ENCODE results near the gene CDC23. TPM values are rescaled to one million over a fixed set of nuclear protein-coding genes. Genes with fewer than 3 reads are reported as not detected.
A peak's percentile ranks its signal among the peaks of the same experiment; 100 is the strongest.

The CDC23 gene
- total RNA-seq, 1 experiment from 2014 or later, result 40.0 TPM

GRCh38 chr5:138186002-138186447 is 27.1 kb downstream of the CDC23 start:
- Histone ChIP-seq H3K9me3 (ENCODE audit: control insufficient read depth in 1 of 2, insufficient read depth in 1 of 2, low read depth in 1 of 2, low read length in 2 of 2) (no peaks in the 10 kb centered on the region), H3K27ac (ENCODE audit: low read depth, low read length) (no peak overlapping the region), H2AFZ (ENCODE audit: low read depth, low read length, poor library complexity, severe bottlenecking) (no peak overlapping the region), H3K9ac (ENCODE audit: low read length) (no peak overlapping the region), H3K27me3 (ENCODE audit: insufficient read depth, low read length) (no peaks in the 10 kb centered on the region), H3K4me2 (ENCODE audit: low read length) (no peak overlapping the region), H3K36me3 (ENCODE audit: control insufficient read depth in 1 of 2, insufficient read depth in 2 of 2, low read length in 2 of 2) (peaks cover 80 to 85% of the 10 kb centered on the region in 2 experiments), H3K79me2 (ENCODE audit: insufficient read depth, low read length) (peaks cover 7% of the 10 kb centered on the region), H4K20me1 (ENCODE audit: insufficient read depth) (no peaks in the 10 kb centered on the region), H3K9me2 (ENCODE audit: insufficient read depth) (no peaks in the 10 kb centered on the region), H3K4me3 (replicated peaks in 1 of 2; ENCODE audit: low read depth in 1 of 2, low read length in 2 of 2) (no peak overlapping the region), H3K4me1 (ENCODE audit: control insufficient read depth in 1 of 2, insufficient read depth in 2 of 2, low read length in 2 of 2) (no peaks in the 10 kb centered on the region)
- ChIA-PET CTCF (interaction anchor here (1.4 kb wide), 1 partner anchor 97 kb away, joined by 3 read pairs; no protein-coding TSS in a partner anchor), RAD21 (ENCODE audit: low non-redundant PET in 1 of 2, low total read pairs in 2 of 2, uncharacterized antibody in 2 of 2, unreplicated experiment in 2 of 2) (no interaction called here), POLR2A (no interaction called here)
- ATAC-seq (no peak), DNase-seq (ENCODE audit: low read depth, low spot score) (no peak)
- TF ChIP-seq YY1 (IDR thresholded peaks at IDR 0.05; ENCODE audit: extremely low read depth, insufficient replicate concordance, low read depth, low read length) (no peak), ZFX (IDR thresholded peaks at IDR 0.05) (no peak), SP1 (IDR thresholded peaks at IDR 0.05; ENCODE audit: low read depth) (no peak), EZH2phosphoT487 (IDR thresholded peaks at IDR 0.05; ENCODE audit: borderline replicate concordance) (no peak), ELF1 (IDR thresholded peaks at IDR 0.05; ENCODE audit: borderline replicate concordance, low read depth) (no peak), SIN3A (IDR thresholded peaks at IDR 0.05; ENCODE audit: low read depth) (no peak)
- TF ChIP-seq, protein P1, sequence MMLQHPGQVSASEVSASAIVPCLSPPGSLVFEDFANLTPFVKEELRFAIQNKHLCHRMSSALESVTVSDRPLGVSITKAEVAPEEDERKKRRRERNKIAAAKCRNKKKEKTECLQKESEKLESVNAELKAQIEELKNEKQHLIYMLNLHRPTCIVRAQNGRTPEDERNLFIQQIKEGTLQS (IDR thresholded peaks at IDR 0.05), result no peak
- intact Hi-C loops (cut with micrococcal nuclease), result loop anchor here (10.0 kb wide), 1 partner anchor 359 kb away; the partner anchor contains the start of gene ETF1
- BruUV-seq (replicated peaks), result no TSS peak

GRCh38 chr5:138182808-138183207 is 30.3 kb downstream of the CDC23 start:
- Histone ChIP-seq H3K79me2 (ENCODE audit: insufficient read depth, low read length) (peaks cover 32% of the 10 kb centered on the region), H4K20me1 (ENCODE audit: insufficient read depth) (no peaks in the 10 kb centered on the region), H3K9me3 (ENCODE audit: control insufficient read depth in 1 of 2, insufficient read depth in 1 of 2, low read depth in 1 of 2, low read length in 2 of 2) (no peaks in the 10 kb centered on the region), H3K4me1 (ENCODE audit: control insufficient read depth in 1 of 2, insufficient read depth in 2 of 2, low read length in 2 of 2) (peaks cover 0 to 6% of the 10 kb centered on the region in 2 experiments; a peak in 1 of 4 replicates), H3K36me3 (ENCODE audit: control insufficient read depth in 1 of 2, insufficient read depth in 2 of 2, low read length in 2 of 2) (peaks cover 61 to 70% of the 10 kb centered on the region in 2 experiments), H3K4me3 (replicated peaks in 1 of 2; ENCODE audit: low read depth in 1 of 2, low read length in 2 of 2) (no peak overlapping the region), H2AFZ (ENCODE audit: low read depth, low read length, poor library complexity, severe bottlenecking) (no peak overlapping the region), H3K27ac (ENCODE audit: low read depth, low read length) (no peak overlapping the region), H3K27me3 (ENCODE audit: insufficient read depth, low read length) (no peaks in the 10 kb centered on the region), H3K4me2 (ENCODE audit: low read length) (no peak overlapping the region), H3K9me2 (ENCODE audit: insufficient read depth) (no peaks in the 10 kb centered on the region), H3K9ac (ENCODE audit: low read length) (no peak overlapping the region)
- TF ChIP-seq ZBTB33 (IDR thresholded peaks at IDR 0.05; ENCODE audit: extremely low read depth, insufficient replicate concordance, low read length) (no peak), ZNF274 (IDR thresholded peaks at IDR 0.05; ENCODE audit: low read depth, low read length) (no peak), POLR2AphosphoS5 (IDR thresholded peaks at IDR 0.05; ENCODE audit: low read depth, low read length) (no peak), ZFX (IDR thresholded peaks at IDR 0.05) (0 out of 2 replicates have a peak, but pooled peaks have one; percentile 12)
- ChIA-PET CTCF (interaction anchor here (0.5 kb wide), 1 partner anchor 367 kb away, joined by 3 read pairs; no protein-coding TSS in a partner anchor), POLR2A (no interaction called here), RAD21 (ENCODE audit: low non-redundant PET in 1 of 2, low total read pairs in 2 of 2, uncharacterized antibody in 2 of 2, unreplicated experiment in 2 of 2) (no interaction called here)
- DNase-seq (ENCODE audit: low read depth, low spot score), result no peak
- intact Hi-C loops (cut with micrococcal nuclease), result loop anchor here (5.0 to 10.0 kb wide), 2 partner anchors 319 to 362 kb away; partner anchors contain the start of gene ETF1
- no TSS peak for BruUV-seq (replicated peaks)
- no peak for ATAC-seq

Measured in HCT116 (cell line).